GM13977 (cell line): ENCODE measurements around the gene CCL24.
"Not testable (repeated sequence)": the region's sequence is repeated elsewhere in the genome, so short reads cannot be mapped to it uniquely, and the experiment has no call there.

Source experiments
- DNase-seq: peaks from one replicate; pipeline ENCODE4 v3.0.0; 2012; ENCODE audit warnings: low spot score
- in situ Hi-C: fragments of 300-500 bp; cut with MboI; formaldehyde crosslinking; loops from one replicate; pipeline ENCODE4 v1.12.0; 2022; ENCODE audit warnings: low sequenced_read_pairs, low pct_unique_long_range_greater_than_20kb, mixed read lengths, inconsistent platforms; ENCODE audit not compliant: unreplicated experiment
- TF ChIP-seq, protein P1 (sequence below): IDR thresholded peaks from 2 replicates; pipeline ENCODE4 v1.5.1; 2012; ENCODE audit warnings: mild to moderate bottlenecking, control low read depth; ENCODE audit not compliant: insufficient read depth; ENCODE audit errors: extremely low read depth, missing control alignments

CCL24 gene

DNA sequence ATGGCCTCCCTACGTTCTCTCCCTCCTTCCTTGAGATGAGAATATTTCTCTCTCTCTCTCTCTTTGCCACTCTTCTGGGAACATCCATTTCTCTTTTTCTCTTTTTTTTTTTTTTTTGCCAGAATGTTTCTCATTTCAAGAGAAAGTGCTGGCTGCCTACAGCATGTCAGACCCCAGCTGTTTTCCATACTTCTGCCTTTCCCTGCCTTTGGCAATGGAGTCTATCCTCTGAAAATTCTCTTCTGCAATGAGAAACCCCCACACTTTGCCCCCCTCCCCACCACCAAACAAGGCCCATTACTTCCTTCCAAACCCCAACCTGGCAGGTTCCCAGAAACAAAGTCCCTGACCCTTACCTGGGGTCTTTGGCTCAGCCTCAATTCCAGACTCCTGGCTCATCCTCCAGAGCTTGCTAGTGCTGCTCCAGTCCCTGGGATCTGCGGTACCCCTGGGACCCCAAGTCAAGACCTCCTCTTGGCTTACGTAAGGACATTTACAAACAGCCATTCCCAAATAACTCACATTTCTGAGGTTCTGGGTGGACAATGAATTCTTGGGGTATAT lies 24.2 kb downstream of the CCL24 start:
- in situ Hi-C loops: no loop called here
- TF ChIP-seq, protein P1, sequence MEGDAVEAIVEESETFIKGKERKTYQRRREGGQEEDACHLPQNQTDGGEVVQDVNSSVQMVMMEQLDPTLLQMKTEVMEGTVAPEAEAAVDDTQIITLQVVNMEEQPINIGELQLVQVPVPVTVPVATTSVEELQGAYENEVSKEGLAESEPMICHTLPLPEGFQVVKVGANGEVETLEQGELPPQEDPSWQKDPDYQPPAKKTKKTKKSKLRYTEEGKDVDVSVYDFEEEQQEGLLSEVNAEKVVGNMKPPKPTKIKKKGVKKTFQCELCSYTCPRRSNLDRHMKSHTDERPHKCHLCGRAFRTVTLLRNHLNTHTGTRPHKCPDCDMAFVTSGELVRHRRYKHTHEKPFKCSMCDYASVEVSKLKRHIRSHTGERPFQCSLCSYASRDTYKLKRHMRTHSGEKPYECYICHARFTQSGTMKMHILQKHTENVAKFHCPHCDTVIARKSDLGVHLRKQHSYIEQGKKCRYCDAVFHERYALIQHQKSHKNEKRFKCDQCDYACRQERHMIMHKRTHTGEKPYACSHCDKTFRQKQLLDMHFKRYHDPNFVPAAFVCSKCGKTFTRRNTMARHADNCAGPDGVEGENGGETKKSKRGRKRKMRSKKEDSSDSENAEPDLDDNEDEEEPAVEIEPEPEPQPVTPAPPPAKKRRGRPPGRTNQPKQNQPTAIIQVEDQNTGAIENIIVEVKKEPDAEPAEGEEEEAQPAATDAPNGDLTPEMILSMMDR: no peak
- no peak for DNase-seq

DNA sequence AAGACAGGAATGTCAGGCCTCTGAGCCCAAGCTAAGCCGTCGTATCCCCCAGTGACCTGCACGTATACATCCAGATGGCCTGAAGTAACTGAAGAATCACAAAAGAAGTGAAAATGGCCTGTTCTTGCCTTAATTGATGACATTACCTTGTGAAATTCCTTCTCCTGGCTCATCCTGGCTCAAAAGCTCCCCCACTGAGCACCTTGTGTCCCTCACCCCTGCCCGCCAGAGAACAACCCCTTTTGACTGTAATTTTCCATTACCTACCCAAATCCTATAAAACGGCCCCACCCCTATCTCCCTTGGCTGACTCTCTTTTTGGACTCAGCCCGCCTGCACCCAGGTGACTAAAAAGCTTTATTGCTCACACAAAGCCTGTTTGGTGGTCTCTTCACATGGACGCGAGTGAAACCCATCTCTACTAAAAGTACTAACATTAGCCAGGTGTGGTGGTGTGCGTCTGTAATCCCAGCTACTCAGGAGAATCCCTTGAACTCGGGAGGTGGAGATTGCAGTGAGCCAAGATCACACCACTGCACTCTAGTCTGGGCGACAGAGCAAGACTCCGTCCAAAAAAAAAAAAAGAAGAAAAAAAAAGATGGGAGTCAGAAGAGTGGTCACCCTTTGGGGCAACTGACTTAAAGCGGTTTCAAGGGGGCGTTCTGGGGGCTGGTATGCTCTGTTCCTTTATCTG lies 25.3 kb downstream of the CCL24 start:
- in situ Hi-C loops, DNase-seq: not testable (repeated sequence)

DNA sequence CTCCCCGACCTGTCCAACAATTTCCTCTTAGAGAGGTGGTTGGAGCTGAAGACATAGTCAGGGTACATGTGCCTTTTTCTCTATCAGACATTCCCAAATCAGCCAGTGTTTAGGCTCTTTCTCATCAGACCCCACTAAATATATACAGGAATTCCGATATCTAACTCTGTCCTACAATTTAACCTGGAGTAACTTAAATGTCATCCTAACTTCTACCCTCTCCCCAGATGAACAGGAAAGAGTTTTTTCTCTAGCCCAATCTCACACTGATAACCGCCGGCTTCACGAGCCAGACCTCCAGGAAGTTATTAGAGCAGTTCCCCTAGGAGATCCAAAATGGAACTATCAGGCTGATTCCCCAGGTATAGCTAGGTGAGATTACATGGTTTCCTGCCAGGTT lies 30.5 kb downstream of the CCL24 start:
- DNase-seq, in situ Hi-C loops: not testable (repeated sequence)

DNA sequence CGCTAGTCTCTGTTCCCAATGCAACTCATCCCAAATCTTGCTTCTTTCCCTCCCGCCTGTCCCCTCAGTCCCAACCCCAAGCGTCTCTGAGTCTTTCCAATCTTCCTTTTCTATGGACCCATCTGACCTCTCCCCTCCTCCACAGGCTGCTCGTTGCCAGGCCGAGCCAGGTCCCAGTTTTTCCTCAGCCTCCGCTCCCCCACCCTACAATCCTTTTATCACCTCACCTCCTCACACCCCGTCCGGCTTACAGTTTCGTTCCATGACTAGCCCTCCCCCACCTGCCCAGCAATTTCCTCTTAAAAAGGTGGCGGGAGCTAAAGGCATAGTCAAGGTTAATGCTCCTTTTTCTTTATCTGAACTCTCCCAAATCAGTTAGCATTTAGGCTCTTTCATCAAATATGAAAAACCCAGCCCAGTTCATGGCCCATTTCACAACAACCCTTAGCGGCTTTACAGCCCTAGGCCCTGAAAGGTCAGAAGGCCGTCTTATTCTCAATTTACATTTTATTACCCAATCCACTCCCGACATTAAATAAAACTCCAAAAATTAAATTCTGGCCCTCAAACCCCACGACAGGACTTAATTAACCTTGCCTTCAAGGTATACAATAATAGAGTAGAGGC lies 32.8 kb downstream of the CCL24 start:
- in situ Hi-C loops, DNase-seq: not testable (repeated sequence)

DNA sequence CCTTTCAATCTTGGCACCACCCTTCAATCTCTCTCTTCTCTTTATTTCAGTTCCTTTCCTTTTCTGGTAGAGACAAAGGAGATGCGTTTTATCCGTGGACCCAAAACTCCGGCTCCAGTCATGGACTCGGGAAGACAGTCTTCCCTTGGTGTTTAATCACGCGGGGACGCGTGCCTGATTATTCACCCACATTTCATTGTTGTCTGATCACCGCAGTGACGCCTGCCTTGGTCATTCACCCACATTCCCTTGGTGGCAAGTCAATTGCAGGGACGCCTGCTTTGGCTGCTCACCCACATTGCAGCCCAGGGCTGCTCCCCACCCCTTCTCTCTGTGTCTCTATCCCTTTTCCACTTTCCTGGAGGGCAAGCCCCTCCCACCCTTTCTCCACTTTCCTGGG lies 34.1 kb downstream of the CCL24 start:
- DNase-seq, in situ Hi-C loops: not testable (repeated sequence)

DNA sequence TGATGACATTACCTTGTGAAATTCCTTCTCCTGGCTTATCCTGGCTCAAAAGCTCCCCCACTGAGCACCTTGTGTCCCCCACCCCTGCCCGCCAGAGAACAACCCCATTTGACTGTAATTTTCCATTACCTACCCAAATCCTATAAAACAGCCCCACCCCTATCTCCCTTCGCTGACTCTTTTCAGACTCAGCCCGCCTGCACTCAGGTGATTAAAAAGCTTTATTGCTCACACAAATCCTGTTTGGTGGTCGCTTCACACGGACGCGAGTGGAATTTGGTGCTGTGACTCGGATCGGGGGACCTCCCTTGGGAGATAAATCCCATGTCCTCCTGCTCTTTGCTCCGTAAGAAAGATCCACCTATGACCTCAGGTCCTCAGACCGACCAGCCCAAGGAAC lies 34.6 kb downstream of the CCL24 start:
- in situ Hi-C loops, DNase-seq: not testable (repeated sequence)

DNA sequence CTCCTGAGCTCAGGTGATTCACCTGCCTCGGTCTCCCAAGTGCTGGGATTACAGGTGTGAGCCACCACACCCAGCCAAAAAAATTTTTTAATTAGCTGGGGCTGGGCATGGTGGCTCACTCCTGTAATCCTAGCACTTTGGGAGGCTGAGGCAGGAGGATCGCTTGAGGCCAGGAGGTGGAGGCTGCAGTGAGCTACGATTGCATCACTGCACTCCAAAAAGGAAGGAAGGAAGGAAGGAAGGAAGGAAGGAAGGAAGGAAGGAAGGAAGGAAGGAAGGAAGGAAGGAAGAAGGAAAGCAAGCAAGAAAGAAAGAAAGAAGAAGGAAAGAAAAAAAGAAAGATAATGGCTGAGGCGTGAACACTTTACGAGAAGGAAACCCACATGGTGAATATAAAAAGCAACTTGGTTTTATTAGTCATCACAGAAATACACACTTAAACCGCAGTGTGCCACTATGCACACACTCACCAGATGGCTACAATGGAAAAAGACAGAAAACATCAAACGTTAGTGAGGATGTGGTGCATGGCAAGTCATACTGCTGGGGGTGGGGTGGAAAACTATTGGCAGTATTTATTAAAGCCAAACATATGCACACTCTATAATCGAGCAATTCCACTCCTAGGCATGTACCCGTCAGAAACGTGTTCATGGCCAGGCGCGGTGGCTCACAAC lies 37.2 kb downstream of the CCL24 start:
- in situ Hi-C loops: no loop called here
- DNase-seq: no peak
- TF ChIP-seq, protein P1: peak; percentile 4

DNA sequence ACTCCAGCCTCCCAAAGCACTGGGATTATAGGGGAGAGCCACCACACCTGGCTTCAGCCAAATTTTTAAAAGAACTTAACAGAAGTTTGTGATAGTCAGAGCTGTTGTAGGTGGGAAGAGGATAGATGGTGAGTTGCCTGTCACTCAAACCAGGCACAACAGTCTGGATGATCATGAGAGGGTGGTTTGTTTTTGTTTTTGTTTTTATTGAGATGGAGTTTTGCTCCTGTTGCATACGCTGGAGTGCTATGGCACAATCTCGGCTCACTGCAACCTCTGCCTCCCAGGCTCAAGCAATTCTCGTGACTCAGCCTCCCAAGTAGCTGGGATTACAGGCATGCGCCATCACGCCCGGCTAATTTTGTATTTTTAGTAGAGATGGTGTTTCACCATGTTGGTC lies 39.6 kb downstream of the CCL24 start:
- DNase-seq, in situ Hi-C loops: not testable (repeated sequence)

DNA sequence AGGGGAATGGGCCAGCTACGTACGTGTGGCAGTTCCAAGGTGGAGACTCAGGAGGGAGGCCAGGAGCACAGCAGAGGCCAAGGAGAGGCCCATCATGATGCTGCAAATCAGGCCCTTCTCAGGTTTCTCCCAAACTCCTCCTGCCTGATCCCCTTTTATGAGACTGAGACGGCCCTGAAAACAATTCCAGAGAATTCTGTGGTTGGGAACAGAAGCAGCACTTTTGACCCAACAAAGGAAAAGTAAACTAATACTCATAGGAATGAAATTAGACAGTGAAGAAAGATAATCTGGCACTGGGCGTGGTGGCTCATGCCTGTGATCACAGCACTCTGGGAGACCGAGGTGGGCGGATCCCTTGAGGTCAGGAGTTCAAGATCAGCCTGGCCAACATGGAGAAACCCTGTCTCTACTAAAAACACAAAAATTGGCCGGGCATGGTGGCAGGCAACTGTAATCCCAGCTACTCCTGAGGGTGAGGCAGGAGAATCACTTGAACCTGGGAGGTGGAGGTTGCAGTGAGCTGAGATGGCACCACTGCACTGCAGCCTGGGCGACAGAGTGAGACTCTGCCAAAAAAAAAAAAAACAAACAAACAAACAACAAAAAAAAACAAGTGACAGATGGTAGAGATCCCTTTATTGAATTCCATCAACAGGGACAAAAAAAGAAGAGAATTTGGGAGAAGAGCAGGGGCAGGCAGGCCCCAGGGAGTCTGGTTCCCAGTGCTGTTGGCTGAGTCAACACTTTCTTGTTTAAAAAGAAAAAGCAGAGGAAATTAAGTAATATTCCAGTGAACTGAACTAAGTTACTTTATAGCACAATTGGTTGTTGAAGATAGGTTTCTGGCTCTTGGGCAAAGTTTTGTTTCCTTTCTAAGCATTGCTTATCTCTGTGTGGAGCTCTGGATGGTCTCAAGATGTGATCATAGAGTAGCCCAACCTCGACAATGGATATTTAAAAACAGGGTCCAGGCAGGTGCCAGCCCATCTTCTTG lies 41.2 kb downstream of the CCL24 start, which contains the start of gene CCL26:
Gene CCL26, minus strand, starts transcription at position 131 of the 997 bp plus-strand sequence. Its CDS starts 35 bp downstream, at position 96.
- no peak for DNase-seq
- TF ChIP-seq, protein P1: no peak
- in situ Hi-C loops: no loop called here
